Measurements from ENCODE around the gene SYNJ2.

GRCh38 chr6:157977176-157977804 lies 4.4 kb upstream of the SYNJ2 start:
- TF ChIP-seq CTCF (conservative IDR thresholded peaks at IDR 0.05; ENCODE audit: low read depth in 2 of 2), result no peak
- TF ChIP-seq EZH2 (IDR thresholded peaks at IDR 0.05; ENCODE audit: low read depth, unreplicated experiment), result no peak
- TF ChIP-seq POLR2AphosphoS5 (IDR thresholded peaks at IDR 0.05; ENCODE audit: low read depth), result no peak
- TF ChIP-seq REST (IDR thresholded peaks at IDR 0.05; ENCODE audit: unreplicated experiment), result no peak
- TF ChIP-seq ZNF331 (CRISPR knock-in tag; IDR thresholded peaks at IDR 0.05; ENCODE audit: low read depth), result no peak
- no peak for TF ChIP-seq EZH2phosphoT487 (IDR thresholded peaks at IDR 0.05; ENCODE audit: unreplicated experiment)
- no peak for TF ChIP-seq CREB1 (CRISPR knock-in tag; IDR thresholded peaks at IDR 0.05; ENCODE audit: low read depth)
- no peak for TF ChIP-seq ETS1 (IDR thresholded peaks at IDR 0.05)
- TF ChIP-seq JUNB (IDR thresholded peaks at IDR 0.05; ENCODE audit: unreplicated experiment), result no peak
- no peak for TF ChIP-seq ZNF114 (CRISPR knock-in tag; IDR thresholded peaks at IDR 0.05)
- no peak for TF ChIP-seq NANOG (IDR thresholded peaks at IDR 0.05; ENCODE audit: borderline replicate concordance)

All from GM23338 (cell line).